HepG2 (cell line): ENCODE data around the gene PLA2G4F. TPM values are rescaled to one million over a fixed set of nuclear protein-coding genes. Genes with fewer than 3 reads are reported as not detected.

ENCODE experiments used
- ATAC-seq: fragments of 200-7000 bp; cut with Tn5 transposase; 3 replicates; pipeline ENCODE4 v1.9.1; 2020; ENCODE audit warnings: mild to moderate bottlenecking, moderate library complexity
- BruUV-seq: library from RNA; stranded (reverse); fragments of 400-500 nt; replicated peaks from 2 replicates; lab custom pipeline; 2021; lab: Mats Ljungman, UMichigan
- CTCF ChIA-PET: fragments of 300-600 bp; formaldehyde crosslinking; extraction: SDS; loops from one replicate; lab custom pipeline; 2021; ENCODE audit warnings: low total read pairs, inconsistent platforms, low intra/inter-chr PET ratio; lab: Yijun Ruan, JAX
- POLR2A ChIA-PET: fragments of 350-600 bp; sonication (Branson Sonifier 250); formaldehyde crosslinking; loops from one replicate; lab custom pipeline; 2020; ENCODE audit warnings: antibody characterized with exemption, inconsistent platforms; lab: Yijun Ruan, JAX
- DNase-seq: peaks from one replicate; pipeline ENCODE4 v3.0.0-alpha.2; 2015; ENCODE audit warnings: low spot score
- FAIRE-seq: peaks from 3 replicates; lab custom pipeline; 2011; peaks lifted over from hg19 to GRCh38; lab: Jason Lieb, UNC
- H2AFZ ChIP-seq: one replicate; pipeline ENCODE4 v1.6.1; 2011; ENCODE audit warnings: low read length, inconsistent platforms
- H3K27ac ChIP-seq: fragments of 300-600 bp; 3 replicates; pipeline ENCODE4 v1.8.0; 2011; ENCODE audit warnings: mixed run types, mild to moderate bottlenecking, mixed read lengths, low read length, inconsistent platforms; ENCODE audit not compliant: insufficient read depth; ENCODE audit errors: extremely low read length
- H3K27me3 ChIP-seq, 2 experiments: fragments of 200-600 bp in 1 of 2; 2 replicates in 1 of 2; 3 replicates in 1 of 2; pipeline versions ENCODE4 v1.6.0 to v1.8.0; 2011; ENCODE audit warnings: low read length in 2 of 2, mild to moderate bottlenecking in 2 of 2, moderate library complexity in 2 of 2, inconsistent platforms in 1 of 2; ENCODE audit not compliant: insufficient read depth in 2 of 2, control insufficient read depth in 1 of 2
- H3K36me3 ChIP-seq, 2 experiments: fragments of 200-600 bp in 1 of 2; replicated peaks in 1 of 2; 2 replicates in 1 of 2; 3 replicates in 1 of 2; pipeline versions ENCODE4 v1.5.1 to v1.8.0; 2011; ENCODE audit warnings: low read length in 2 of 2, inconsistent platforms in 1 of 2; ENCODE audit not compliant: insufficient read depth in 2 of 2, control insufficient read depth in 1 of 2
- H3K4me1 ChIP-seq: 2 replicates; pipeline ENCODE4 v1.5.1; 2012; ENCODE audit warnings: low read length, inconsistent platforms; ENCODE audit not compliant: insufficient read depth
- H3K4me2 ChIP-seq: 2 replicates; pipeline ENCODE4 v1.6.0; 2011; ENCODE audit warnings: low read depth, low read length, inconsistent platforms
- H3K4me3 ChIP-seq, 3 experiments: fragments of 200-600 bp in 1 of 3; sonication (generic), shearing (Covaris generic) in 1 of 3; replicated peaks in 1 of 3; 2 replicates each; pipeline ENCODE4 v1.5.1; 2011 to 2016; ENCODE audit warnings: low read length in 3 of 3, inconsistent platforms in 2 of 3, low read depth in 2 of 3, mild to moderate bottlenecking in 2 of 3, control low read depth in 1 of 3, mixed read lengths in 1 of 3; ENCODE audit not compliant: insufficient read depth in 1 of 3
- H3K79me2 ChIP-seq: one replicate; pipeline ENCODE4 v1.6.1; 2011; ENCODE audit warnings: low read length, inconsistent platforms; ENCODE audit not compliant: insufficient read depth
- H3K9ac ChIP-seq: 2 replicates; pipeline ENCODE4 v1.6.0; 2011; ENCODE audit warnings: mild to moderate bottlenecking, low read depth, low read length, inconsistent platforms; ENCODE audit not compliant: insufficient read depth
- H3K9me3 ChIP-seq: 2 replicates; pipeline ENCODE4 v1.5.1; 2012; ENCODE audit warnings: mild to moderate bottlenecking, low read length
- H4K20me1 ChIP-seq: 2 replicates; pipeline ENCODE4 v1.6.0; 2011; ENCODE audit warnings: inconsistent platforms, mild to moderate bottlenecking, low read length, moderate library complexity; ENCODE audit not compliant: insufficient read depth
- ETV5 ChIP-seq: IDR thresholded peaks from 2 replicates; pipeline ENCODE4 v1.6.1; 2018; ENCODE audit warnings: missing biosample characterization, missing genetic modification reagents, inconsistent platforms, borderline replicate concordance
- KDM6A ChIP-seq: IDR thresholded peaks from 2 replicates; pipeline ENCODE4 v1.6.1; 2016; ENCODE audit warnings: low read depth
- PCBP1 ChIP-seq: fragments of 200-400 bp; formaldehyde crosslinking; IDR thresholded peaks from 2 replicates; pipeline ENCODE4 v1.6.1; 2017; ENCODE audit warnings: mild to moderate bottlenecking, low read depth, low read length, borderline replicate concordance
- RFX1 ChIP-seq: fragments of 450-650 bp; IDR thresholded peaks from 2 replicates; pipeline ENCODE4 v1.6.1; 2017
- SRF ChIP-seq: IDR thresholded peaks from 2 replicates; pipeline ENCODE4 v1.6.1; 2011; ENCODE audit warnings: mild to moderate bottlenecking, low read depth, low read length, moderate library complexity
- ZFP1 ChIP-seq: IDR thresholded peaks from 2 replicates; pipeline ENCODE4 v1.6.1; 2016
- ZFX ChIP-seq: sonication (generic); formaldehyde crosslinking; IDR thresholded peaks from 2 replicates; pipeline ENCODE4 v1.4.0; 2020; ENCODE audit warnings: mild to moderate bottlenecking, low read depth, missing genetic modification reagents, moderate library complexity
- ZNF263 ChIP-seq: sonication (generic); formaldehyde crosslinking; IDR thresholded peaks from 2 replicates; pipeline ENCODE4 v1.4.0; 2020; ENCODE audit warnings: missing genetic modification reagents
- WGBS: methylation state at CpG from one replicate; pipeline ENCODE4 v1.1.6; 2017; ENCODE audit warnings: low lambda C conversion rate; 5-methylcytosine and 5-hydroxymethylcytosine counted together
- in situ Hi-C: cut with HindIII; loops from 2 replicates; pipeline ENCODE4 v1.10.0; 2017; ENCODE audit warnings: low pct_unique_long_range_greater_than_20kb; ENCODE audit not compliant: extremely low pct_ligation_motif_present
- intact Hi-C: fragments of 100-400 bp; cut with micrococcal nuclease; formaldehyde crosslinking; loops from one replicate; pipeline ENCODE4 v1.10.0; 2022; ENCODE audit not compliant: unreplicated experiment
- polyA plus RNA-seq, 8 experiments: library from polyadenylated mRNA; depleted of rRNA in 3 of 8; stranded (reverse) in 7 of 8; unstranded in 1 of 8; fragments of >200 nt; fragmentation: Illumina TruSeq in 4 of 8; extraction: Trizol in 4 of 8; gene quantifications; 2 replicates each; pipeline versions ENCODE4 v1.2.1 to v1.2.3, GENCODE V29; 2011 to 2016; ENCODE audit warnings: low read depth in 4 of 8, missing spikeins in 1 of 8, mixed read lengths in 1 of 8; ENCODE audit not compliant: insufficient read depth in 1 of 8
- total RNA-seq, 5 experiments: library from RNA; depleted of rRNA; stranded (reverse); fragments of >200 nt; fragmentation: Illumina TruSeq; extraction: Trizol; gene quantifications; 2 replicates each; pipeline ENCODE4 v1.2.3, GENCODE V29; 2016; ENCODE audit warnings: low read depth in 1 of 5
- TF ChIP-seq, protein P1 (sequence below): sonication (generic); formaldehyde crosslinking; IDR thresholded peaks from 2 replicates; pipeline ENCODE4 v1.5.1; 2020; ENCODE audit warnings: mild to moderate bottlenecking, missing genetic modification reagents, moderate library complexity

PLA2G4F gene
- total and polyA plus RNA-seq, 2 of the 13 experiments (the other 11 are each of a cell fraction or from before 2014, with no cell fraction given): 0.07 TPM; not detected in 1

GRCh38 chr15:42143356-42143755 lies 13.1 kb downstream of the PLA2G4F start:
- H3K79me2 ChIP-seq: no peaks in the 10 kb centered on the region
- TF ChIP-seq RFX1: peak; percentile 52; the same call in 1 of the 2 replicates
- TF ChIP-seq SRF: no peak
- TF ChIP-seq, all 625 proteins: peak for 1
- Histone ChIP-seq H3K9me3 (peaks cover 15% of the 10 kb centered on the region), H3K36me3 (no peaks in the 10 kb centered on the region), H3K27ac (no peak overlapping the region), H3K4me2 (no peak overlapping the region), H3K9ac (no peak overlapping the region), H3K4me3 (no peak overlapping the region), H3K4me1 (peaks cover 43% of the 10 kb centered on the region), H3K27me3 (peaks cover 0 to 29% of the 10 kb centered on the region in 2 experiments; a peak in 2 of 5 replicates), H4K20me1 (no peaks in the 10 kb centered on the region), H2AFZ (no peak overlapping the region)
- ATAC-seq (no peak), DNase-seq (no peak), FAIRE-seq (no peak)
- intact Hi-C loops: no loop called here
- no TSS peak for BruUV-seq
- WGBS: 46% methylated on average over 4 of the region's 4 CpGs
- POLR2A ChIA-PET: no interaction called here
- in situ Hi-C loops: no loop called here
- CTCF ChIA-PET: no interaction called here

DNA sequence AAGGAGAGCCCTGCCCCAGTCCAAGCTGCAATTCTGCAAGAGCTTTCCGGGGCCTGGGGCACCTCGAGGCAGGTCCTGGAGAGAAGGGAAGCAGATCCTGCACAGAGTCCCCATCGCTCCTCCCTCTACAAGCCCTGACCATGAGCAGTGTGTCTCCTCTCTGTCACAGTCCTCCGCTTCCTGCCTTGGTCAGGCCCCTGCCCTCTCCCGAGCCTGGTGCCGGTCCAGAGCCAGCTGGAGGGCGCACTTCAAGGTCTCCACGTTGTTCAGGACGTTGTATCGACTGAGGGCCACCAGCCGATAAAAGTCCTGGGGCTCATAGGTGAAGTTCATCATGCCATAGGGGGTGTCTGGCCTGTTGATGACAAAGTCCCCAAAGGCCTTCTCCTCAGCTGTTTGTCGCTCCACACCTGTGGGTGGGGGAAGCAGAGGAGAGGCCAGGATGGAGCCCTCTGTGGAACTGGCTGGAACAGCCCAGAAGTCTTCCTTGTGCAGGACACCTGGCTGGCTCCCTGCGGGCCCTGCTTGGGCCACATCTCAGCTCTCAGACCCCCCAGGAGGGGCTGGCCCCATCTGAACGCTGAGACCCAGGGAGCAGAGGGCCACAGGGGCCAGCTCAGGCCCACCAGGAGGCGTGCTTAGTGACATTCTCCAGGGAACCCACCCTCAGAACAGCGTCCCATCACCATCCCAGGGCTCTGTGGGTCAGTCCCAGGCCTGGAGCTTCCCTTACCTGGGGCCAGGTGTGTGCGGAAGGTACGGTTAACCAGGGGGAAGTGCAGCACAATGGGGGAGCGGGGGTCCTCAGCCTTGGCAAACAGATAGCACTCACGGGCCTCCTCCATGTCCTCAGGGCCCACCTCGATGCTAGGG lies 14.4 kb downstream of the PLA2G4F start:
- DNase-seq (no peak), FAIRE-seq (no peak), ATAC-seq (peak; percentile 54)
- Histone ChIP-seq H3K4me3 (peak overlapping the region in 1 of 3 experiments; percentile 6; a peak in 1 of 6 replicates), H3K27me3 (peaks cover 0 to 29% of the 10 kb centered on the region in 2 experiments; a peak in 2 of 5 replicates), H3K9me3 (peaks cover 24% of the 10 kb centered on the region), H3K79me2 (no peaks in the 10 kb centered on the region), H2AFZ (no peak overlapping the region), H3K4me1 (peaks cover 54% of the 10 kb centered on the region), H3K9ac (no peak overlapping the region), H4K20me1 (no peaks in the 10 kb centered on the region), H3K4me2 (peak overlapping the region; percentile 8; the same call in 1 of the 2 replicates), H3K36me3 (no peaks in the 10 kb centered on the region), H3K27ac (no peak overlapping the region)
- in situ Hi-C loops: no loop called here
- WGBS: 48% methylated on average over 5 of the region's 21 CpGs
- intact Hi-C loops: no loop called here
- no TSS peak for BruUV-seq
- TF ChIP-seq ZFP1 (CRISPR knock-in tag) (no peak), ZFX (CRISPR knock-in tag) (0 out of 2 replicates have a peak, but pooled peaks have one; percentile 19), ZNF263 (CRISPR knock-in tag) (peak; percentile 62; the same call in 1 of the 2 replicates), KDM6A (CRISPR knock-in tag) (no peak), ETV5 (CRISPR knock-in tag) (0 out of 2 replicates have a peak, but pooled peaks have one; percentile 10), PCBP1 (no peak)
- TF ChIP-seq, protein P1, sequence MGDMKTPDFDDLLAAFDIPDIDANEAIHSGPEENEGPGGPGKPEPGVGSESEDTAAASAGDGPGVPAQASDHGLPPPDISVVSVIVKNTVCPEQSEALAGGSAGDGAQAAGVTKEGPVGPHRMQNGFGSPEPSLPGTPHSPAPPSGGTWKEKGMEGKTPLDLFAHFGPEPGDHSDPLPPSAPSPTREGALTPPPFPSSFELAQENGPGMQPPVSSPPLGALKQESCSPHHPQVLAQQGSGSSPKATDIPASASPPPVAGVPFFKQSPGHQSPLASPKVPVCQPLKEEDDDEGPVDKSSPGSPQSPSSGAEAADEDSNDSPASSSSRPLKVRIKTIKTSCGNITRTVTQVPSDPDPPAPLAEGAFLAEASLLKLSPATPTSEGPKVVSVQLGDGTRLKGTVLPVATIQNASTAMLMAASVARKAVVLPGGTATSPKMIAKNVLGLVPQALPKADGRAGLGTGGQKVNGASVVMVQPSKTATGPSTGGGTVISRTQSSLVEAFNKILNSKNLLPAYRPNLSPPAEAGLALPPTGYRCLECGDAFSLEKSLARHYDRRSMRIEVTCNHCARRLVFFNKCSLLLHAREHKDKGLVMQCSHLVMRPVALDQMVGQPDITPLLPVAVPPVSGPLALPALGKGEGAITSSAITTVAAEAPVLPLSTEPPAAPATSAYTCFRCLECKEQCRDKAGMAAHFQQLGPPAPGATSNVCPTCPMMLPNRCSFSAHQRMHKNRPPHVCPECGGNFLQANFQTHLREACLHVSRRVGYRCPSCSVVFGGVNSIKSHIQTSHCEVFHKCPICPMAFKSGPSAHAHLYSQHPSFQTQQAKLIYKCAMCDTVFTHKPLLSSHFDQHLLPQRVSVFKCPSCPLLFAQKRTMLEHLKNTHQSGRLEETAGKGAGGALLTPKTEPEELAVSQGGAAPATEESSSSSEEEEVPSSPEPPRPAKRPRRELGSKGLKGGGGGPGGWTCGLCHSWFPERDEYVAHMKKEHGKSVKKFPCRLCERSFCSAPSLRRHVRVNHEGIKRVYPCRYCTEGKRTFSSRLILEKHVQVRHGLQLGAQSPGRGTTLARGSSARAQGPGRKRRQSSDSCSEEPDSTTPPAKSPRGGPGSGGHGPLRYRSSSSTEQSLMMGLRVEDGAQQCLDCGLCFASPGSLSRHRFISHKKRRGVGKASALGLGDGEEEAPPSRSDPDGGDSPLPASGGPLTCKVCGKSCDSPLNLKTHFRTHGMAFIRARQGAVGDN (CRISPR knock-in tag): peak; percentile 40
- CTCF ChIA-PET: no interaction called here
- POLR2A ChIA-PET: no interaction called here
